HTERT RPE-1 (cell line): ENCODE data around the gene DNM3.

Source experiments
- in situ Hi-C: fragments of 300-500 bp; cut with MboI; formaldehyde crosslinking; loops from 4 replicates; pipeline ENCODE4 v1.14.3; 2020; ENCODE audit warnings: low sequenced_read_pairs

DNM3 gene

GRCh38 chr1:172135076-172135672 lies 293.9 kb downstream of the DNM3 start:
- in situ Hi-C loops: no loop called here

GRCh38 chr1:172135978-172136610 lies 294.8 kb downstream of the DNM3 start:
- in situ Hi-C loops: no loop called here

GRCh38 chr1:172136925-172137324 lies 295.6 kb downstream of the DNM3 start:
- in situ Hi-C loops: no loop called here

GRCh38 chr1:172137703-172138454 lies 296.6 kb downstream of the DNM3 start:
- in situ Hi-C loops: no loop called here

GRCh38 chr1:172138634-172139033 lies 297.3 kb downstream of the DNM3 start:
- in situ Hi-C loops: no loop called here

- in situ Hi-C loops: no loop called here
These were observed 297.9 kb downstream of the DNM3 start for GRCh38 chr1:172139196-172139595.

- in situ Hi-C loops: no loop called here
These were observed 298.8 kb downstream of the DNM3 start for GRCh38 chr1:172140072-172140471.

GRCh38 chr1:172140591-172140990 lies 299.3 kb downstream of the DNM3 start:
- in situ Hi-C loops: no loop called here

GRCh38 chr1:172141341-172141881 lies 300.1 kb downstream of the DNM3 start:
- in situ Hi-C loops: no loop called here

GRCh38 chr1:172142324-172142723 lies 301.0 kb downstream of the DNM3 start:
- in situ Hi-C loops: no loop called here

GRCh38 chr1:172143384-172144055 lies 302.2 kb downstream of the DNM3 start:
- in situ Hi-C loops: no loop called here

GRCh38 chr1:172144445-172145061 lies 303.3 kb downstream of the DNM3 start:
- in situ Hi-C loops: no loop called here

- in situ Hi-C loops: no loop called here
These were observed 303.9 kb downstream of the DNM3 start for GRCh38 chr1:172145231-172145651.

- in situ Hi-C loops: no loop called here
These were observed 304.4 kb downstream of the DNM3 start for GRCh38 chr1:172145656-172146055.

GRCh38 chr1:172146141-172146850 lies 305.0 kb downstream of the DNM3 start:
- in situ Hi-C loops: no loop called here

- in situ Hi-C loops: no loop called here
These were observed 306.2 kb downstream of the DNM3 start for GRCh38 chr1:172147541-172147940.

GRCh38 chr1:172148213-172148612 lies 306.9 kb downstream of the DNM3 start:
- in situ Hi-C loops: no loop called here

GRCh38 chr1:172148707-172149106 lies 307.4 kb downstream of the DNM3 start:
- in situ Hi-C loops: no loop called here

- in situ Hi-C loops: no loop called here
These were observed 308.0 kb downstream of the DNM3 start for GRCh38 chr1:172149346-172149745.

- in situ Hi-C loops: no loop called here
These were observed 313.3 kb downstream of the DNM3 start for GRCh38 chr1:172154551-172154950.
